NCI-H2196 treated with DMSO at 0.1 percent for 48 hours (cell line): ENCODE data around the gene NOD2.

Experiments used
- DNase-seq: peaks from one replicate; lab custom pipeline; 2025; ENCODE audit not compliant: unreplicated experiment; lab: John Stamatoyannopoulos, UW

NOD2 gene

DNA sequence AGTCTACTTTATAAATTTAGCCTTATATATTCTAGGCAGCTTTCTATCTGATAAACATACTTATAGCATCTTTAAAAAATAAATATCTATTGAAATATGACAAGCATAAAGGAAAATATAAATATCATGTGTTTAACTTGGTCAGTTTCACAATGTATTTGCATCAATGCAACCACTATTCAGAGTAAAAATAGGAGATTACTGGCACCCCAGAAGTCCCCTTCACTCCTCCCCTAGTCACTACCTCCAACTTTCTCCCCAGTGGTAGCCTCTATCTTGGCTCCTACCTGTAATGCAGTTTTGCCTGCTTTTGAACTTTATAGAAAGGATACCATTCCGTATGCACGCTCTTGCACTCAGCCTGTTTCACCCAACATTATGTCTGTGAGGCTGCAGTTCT is 3.2 kb upstream of the NOD2 start:
- DNase-seq, result no peak

DNA sequence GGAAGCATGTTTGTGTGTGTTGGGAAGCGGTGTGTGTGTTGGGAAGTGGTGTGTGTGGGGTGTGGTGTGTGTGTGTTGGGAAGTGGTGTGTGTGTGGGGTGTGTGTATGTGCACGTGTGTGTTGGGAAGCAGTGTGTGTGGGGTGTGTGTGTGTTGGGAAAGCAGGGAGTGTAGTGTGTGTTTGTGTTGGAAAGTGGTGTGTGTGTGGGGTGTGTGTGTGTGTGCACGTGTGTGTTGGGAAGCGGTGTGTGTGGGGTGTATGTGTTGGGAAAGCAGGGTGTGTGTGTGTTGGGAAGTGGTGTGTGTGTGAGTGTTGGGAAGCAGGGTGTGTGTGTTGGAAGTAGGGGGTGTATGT is 785 bp upstream of the NOD2 start:
- no peak for DNase-seq

DNA sequence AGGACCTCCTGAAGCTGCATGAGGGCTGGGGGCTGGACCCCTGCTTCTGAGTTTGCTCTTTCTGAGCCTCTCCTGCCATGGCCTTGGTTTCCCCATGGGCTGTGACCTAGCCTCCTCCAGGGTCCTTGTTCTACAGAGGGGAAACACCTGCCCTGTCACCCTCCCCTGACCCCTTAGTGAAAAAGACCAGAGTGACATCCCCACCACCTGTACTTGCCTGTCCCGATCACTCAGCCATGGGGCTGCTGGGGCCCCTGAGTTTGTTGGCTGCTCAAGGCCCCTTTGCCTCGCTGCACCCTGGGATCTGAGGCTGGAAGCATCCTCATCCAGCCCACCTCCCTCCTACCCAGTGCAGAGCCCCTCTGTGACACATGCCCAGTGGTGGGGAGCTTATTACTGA is 800 bp downstream of the NOD2 start:
- no peak for DNase-seq

DNA sequence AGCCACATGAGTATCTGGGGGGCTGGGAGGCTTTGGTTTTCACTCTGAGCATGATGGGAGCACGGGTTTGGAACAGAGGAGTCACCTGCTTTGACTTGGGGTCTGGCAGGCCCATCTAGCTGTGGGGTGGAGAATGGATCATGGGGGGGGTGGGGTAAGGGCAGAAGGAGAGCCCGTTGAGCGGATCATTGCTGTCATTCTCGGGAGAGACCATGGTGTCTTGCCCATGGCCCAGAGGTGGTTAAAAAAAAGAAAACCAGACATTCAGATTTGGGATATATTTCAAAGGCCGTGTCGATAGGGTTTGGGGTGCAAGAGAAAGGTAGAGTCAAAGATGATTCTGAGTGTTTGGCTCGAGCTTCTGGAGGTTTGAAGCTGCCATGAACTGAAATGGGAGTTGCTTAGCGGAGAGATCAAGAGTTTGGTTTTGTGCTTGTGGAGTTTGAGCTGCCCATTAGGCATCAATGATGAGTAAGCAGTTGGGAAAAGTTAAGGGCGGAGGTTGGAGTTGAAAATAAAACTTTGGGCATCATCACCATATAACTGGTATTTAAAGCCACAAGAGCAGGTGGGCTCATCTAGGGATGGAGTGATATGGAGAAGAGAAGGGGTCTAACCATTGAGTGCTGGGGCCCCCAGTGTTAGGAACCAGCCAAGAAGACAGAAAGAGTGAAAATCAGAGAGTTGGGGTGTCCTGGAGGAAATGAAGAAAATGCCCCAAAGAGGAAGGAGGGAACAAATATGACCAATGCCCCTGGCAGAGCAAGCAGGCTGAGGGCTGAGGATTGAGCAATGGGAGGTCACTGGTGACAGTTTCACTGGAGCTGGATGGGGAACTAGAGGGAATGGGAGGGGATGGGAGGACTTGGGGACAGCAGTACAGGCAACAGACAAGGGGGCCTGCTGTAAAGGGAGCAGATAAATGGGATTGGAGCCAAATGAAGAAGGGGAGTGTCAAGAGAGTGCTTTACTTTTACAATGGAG is 1.9 kb downstream of the NOD2 start:
- no peak for DNase-seq

DNA sequence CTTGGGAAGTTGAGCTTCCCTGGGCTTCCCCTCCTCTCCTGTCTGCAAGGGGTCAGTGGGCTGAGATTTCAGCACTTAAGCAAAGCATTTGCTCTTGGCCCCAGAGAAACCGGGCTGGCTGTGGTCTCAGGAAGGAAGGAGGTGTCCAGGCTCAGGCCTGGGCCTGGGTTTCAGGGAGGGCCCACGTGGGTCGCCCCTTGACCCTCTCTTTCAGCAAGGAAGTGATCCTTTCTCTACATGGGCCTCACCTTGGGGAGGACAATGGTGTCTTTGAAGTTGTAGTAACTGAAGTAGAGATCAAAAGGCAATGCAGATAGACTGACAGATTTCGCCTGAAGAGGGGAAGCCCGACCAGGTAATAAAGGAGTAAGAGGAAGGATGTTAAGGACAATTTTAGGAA is 2.7 kb downstream of the NOD2 start:
- DNase-seq, result no peak

DNA sequence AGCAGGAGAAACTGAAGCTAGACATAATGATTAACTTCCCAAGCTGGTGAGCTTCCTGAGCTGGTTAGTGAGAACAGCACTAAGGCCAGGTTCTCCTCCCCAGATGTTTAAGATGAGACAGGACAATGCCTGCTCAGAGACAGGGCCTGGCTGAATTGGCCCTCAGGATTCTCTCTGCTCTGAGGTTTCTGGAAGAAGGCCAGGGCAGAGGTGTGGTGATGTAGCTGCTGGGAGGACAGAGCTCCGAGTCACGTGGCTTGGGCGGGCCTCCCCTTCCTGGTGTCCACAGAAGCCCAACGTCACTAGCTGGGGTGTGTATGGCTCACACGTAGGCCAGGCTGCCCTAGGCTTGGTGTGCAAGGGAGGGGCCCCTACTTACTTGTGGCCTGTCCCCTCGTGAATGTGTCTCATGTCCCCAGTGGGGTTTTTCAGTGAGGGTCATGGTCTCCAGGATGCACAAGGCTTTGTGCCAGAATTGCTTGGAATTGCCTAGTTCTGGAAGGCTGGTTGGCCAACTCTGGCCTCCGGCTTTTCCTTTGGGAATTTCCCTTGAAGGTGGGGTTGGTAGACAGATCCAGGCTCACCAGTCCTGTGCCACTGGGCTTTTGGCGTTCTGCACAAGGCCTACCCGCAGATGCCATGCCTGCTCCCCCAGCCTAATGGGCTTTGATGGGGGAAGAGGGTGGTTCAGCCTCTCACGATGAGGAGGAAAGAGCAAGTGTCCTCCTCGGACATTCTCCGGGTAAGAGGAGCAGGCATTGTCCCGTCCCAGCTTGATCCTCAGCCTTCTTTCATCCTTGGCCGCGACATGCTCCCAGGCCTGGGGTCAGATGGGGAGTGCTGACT is 3.4 kb downstream of the NOD2 start:
- DNase-seq, result no peak

DNA sequence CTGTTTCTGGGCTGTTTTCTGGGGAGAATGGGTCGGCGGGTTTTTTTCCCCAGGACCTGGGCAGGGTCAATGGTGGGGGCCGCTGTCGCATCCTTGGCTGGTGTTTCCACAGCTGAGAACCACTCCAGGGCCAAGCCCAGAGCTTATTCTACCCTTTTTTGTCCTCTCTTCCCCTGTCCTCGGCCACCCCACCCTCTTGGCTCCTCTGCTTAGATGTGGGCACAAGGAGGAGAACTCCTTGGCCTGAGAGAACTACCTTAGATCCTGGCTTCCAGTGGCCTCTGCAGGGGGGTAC is 4.0 kb downstream of the NOD2 start:
- DNase-seq, result no peak

DNA sequence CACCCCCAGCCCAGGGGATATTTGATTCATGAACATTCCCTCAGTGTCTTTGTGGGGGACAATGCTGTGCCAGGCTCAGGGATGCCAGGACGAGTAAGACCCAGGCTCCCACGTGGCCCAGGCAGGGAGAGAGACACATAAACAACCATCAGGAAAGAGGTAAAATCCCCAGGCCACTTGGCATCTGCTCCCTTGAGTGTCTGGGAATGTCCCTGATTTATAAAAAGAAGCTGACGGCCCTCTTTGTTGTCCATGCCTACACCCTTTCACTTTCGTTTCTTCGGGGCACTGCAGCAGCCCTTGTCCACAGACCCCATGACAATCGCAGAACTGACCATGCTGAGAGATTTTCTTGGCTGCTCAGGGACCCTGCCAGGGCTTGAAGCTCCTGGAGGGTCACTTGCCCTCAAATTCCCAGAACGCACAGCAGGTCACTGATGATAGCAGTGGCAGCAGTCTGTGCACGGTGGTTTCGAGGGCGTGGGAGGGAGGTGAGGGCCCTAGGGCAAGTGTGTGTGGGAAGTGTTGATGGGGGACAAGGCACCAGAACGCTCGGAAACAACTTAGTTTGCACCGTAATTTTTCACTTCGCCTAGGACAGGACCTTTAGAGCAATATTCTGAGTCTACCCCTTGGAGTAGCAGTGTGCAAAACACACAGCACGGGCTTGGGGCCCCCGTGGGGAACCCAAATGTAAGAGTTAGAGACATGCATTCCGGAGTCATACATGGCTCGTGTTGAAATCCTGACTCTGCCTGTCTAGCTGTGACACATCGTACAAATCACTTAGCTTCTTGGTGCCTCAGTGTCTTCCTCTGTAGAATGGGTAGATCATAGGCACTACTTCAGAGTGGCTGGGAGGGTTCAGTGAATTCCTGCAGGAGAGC is 4.7 kb downstream of the NOD2 start:
- DNase-seq, result no peak

DNA sequence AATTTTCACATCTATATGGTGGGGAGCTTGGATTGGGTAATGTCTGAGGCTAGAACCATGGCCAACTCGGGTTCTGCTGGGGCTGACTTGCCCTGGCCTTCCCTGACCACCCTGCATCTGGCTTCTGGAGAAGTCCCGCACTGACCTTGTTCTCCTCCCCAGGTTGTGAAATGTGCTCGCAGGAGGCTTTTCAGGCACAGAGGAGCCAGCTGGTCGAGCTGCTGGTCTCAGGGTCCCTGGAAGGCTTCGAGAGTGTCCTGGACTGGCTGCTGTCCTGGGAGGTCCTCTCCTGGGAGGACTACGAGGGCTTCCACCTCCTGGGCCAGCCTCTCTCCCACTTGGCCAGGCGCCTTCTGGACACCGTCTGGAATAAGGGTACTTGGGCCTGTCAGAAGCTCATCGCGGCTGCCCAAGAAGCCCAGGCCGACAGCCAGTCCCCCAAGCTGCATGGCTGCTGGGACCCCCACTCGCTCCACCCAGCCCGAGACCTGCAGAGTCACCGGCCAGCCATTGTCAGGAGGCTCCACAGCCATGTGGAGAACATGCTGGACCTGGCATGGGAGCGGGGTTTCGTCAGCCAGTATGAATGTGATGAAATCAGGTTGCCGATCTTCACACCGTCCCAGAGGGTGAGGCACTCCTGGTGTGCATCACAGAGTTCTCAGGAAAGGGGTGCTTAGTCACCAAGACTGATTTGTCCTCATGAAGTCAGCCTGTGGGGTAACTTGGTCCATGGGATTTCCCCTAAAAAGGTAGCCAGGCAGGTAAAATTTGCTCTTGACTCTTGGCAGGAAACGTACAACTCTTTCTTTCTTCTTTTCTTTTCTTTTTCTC is 6.1 kb downstream of the NOD2 start:
- DNase-seq, result no peak

DNA sequence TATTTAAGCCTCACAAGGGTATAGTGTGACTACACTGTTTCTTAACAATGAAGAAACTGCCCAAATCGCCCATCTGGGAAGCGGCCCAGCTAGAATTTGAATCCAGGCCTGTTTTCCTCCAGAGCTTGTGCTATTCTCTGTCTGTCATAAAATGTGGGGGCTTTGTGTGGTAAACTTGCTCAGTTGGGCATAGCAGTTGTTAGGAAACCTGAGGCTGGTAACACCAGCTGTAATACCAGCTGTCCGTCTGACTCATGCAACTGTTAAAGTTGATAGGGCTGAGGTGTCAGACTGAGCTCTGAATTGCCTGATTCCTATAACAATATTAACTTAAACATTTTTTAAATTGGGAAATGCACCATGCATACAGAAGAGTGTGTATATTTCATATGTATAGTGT is 9.3 kb downstream of the NOD2 start:
- DNase-seq, result no peak

DNA sequence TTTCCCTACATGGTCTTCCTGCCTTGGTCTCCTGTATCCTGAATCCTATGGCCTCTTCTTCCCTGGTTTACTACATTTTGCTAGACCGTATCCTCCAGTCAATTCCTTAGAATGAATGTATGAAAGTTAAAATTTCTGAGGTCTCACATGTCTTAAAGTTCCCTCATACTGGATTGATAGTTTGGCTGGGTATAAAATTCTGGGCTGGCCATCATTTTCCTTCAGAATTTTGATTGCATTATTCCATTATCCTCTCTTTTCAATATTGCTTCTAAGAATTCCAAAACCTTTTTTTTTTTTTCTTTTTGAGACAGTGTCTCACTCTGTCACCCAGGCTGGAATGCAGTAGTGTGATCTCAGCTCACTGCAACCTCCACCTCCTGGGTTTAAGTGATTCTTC is 10.8 kb downstream of the NOD2 start:
- DNase-seq, result no peak

DNA sequence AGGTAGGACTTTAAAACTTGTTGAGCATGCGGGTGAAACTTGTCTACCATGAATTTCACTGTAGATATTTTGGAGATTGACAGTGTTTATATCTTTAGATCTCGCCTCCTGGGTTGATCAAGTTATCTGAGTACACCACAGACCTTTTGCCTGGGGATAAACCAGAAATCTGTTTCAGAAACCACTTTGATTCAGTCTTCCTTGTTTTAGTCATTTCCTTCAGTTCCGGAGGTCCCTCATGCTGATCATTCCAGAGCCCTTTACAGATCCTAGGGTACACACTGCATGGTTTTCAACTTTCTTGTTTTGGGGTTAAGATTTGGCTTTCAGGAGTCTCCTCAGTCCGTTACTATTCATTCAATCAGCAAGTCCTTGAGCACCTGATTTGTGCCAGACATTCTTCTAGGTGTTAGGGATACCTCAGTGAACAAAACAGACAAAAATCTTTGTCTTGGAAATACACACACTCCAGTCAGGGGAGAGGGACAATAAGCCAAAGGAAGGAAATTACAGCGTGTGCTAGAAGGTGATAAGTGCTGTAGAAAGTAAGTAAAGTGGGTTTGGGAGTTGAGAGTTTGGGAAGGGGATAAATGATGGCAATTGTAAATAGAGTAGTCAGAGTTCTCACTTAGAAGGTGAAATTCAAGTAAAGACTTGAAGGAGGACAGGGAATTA is 12.2 kb downstream of the NOD2 start:
- no peak for DNase-seq

DNA sequence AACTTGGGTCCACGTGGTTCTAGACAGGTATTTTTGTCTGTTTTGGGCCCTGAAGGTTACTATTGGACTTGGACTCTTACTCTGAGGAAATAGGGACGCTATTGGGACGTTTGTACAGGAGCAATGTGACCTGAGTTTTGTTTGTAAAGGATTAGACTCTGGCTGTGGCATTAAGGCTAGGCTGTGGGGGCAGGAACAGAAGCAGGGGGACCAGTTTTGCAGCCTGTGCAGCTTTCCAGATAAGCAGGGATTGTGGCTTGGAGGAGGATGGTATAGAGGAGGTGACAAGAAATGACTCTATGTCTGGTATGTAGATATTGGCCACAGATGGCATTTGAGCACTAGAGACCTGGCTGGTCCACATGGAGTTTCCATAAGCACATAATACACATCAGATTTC is 12.8 kb downstream of the NOD2 start:
- DNase-seq, result no peak

DNA sequence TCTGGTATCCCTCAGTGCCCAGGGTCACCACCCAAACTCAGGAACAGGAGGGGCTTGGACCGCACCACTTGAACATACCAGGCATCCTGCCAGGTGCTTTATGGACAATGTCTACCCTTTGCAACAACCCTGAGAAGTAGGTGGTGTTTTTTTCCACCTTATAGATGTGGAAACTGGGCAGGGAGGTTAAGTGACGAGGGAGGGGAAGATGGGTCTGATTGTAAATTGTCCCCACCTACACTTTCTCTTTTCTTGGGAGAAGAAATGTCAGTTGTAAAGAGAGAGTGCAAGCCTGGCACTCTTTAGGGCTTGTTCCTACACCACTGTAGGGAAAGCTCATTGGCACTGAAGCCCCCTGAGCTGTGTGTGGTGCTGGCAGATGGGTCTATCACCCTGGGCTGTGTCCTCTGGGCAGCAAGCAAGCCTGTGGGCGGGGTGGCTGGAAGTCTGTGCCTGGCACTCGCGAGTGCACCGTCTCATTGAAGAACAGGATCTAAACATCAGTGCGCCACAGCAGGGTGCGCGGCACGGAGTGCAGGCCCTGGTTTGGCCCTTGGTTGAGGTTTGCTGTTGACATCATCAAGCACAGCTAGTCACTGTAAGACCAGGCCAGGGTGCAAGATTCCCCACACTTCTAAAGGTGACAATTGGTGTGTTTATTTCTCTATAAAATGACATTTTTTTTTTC is 15.1 kb downstream of the NOD2 start:
- DNase-seq, result no peak

DNA sequence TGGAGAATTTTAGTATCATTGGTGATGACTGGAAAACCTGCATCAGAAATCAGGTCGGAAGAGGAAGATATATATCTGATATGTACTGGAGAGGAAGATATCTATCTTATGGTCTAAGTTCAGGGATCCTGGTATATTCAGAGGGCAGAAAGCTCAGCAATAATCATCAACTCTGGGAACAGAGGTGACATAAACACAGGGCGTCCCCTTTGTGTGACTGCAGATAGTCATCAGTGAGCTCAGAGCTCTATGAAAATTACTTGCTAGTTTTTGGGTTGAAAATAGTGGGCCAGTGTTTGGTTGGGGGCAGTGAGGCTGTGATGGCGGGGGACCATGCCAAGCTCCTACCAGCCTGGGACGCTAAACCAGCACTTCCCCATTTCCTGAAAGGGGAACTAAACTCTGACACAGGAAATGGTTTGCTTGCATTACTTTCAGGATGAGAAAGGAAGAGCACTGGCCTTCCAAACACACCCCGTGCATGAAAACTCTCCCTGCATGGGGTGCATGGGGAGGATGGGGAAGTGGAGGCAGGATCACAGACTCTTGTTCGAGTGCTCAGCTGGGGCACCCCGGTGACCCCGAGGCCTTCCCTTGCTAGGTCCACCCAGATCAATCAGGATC is 15.8 kb downstream of the NOD2 start:
- no peak for DNase-seq

DNA sequence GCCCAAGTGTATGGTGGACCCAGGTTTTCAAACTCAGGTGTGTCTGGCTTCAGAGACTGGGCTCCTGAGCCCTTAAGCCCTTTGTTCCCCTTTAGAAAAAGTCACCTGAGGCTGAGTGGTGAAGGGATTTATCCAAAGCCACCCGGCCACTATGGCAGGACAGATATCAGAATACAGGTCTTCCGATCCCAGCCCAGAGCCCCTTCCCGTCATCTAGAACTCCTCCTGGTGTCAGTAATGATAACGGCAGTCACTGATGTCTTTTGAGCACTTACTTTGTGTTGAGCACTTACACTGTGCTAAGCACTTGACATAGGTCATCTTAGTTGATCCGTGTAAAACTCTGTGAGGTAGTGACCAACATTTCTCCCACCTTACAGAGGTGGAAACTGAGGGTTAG is 16.6 kb downstream of the NOD2 start:
- DNase-seq, result no peak

DNA sequence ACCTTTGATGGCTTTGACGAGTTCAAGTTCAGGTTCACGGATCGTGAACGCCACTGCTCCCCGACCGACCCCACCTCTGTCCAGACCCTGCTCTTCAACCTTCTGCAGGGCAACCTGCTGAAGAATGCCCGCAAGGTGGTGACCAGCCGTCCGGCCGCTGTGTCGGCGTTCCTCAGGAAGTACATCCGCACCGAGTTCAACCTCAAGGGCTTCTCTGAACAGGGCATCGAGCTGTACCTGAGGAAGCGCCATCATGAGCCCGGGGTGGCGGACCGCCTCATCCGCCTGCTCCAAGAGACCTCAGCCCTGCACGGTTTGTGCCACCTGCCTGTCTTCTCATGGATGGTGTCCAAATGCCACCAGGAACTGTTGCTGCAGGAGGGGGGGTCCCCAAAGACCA is 17.6 kb downstream of the NOD2 start:
- no peak for DNase-seq

DNA sequence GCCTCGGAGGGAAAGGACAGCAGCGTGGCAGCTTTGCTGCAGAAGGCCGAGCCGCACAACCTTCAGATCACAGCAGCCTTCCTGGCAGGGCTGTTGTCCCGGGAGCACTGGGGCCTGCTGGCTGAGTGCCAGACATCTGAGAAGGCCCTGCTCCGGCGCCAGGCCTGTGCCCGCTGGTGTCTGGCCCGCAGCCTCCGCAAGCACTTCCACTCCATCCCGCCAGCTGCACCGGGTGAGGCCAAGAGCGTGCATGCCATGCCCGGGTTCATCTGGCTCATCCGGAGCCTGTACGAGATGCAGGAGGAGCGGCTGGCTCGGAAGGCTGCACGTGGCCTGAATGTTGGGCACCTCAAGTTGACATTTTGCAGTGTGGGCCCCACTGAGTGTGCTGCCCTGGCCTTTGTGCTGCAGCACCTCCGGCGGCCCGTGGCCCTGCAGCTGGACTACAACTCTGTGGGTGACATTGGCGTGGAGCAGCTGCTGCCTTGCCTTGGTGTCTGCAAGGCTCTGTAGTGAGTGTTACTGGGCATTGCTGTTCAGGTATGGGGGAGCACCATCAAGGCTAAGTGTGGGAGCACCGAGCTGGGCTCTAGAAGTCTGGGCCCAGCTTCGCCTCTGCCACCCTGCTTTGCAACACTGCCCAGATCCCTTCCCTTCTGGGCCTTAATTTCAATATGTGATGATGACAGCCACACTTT is 18.6 kb downstream of the NOD2 start:
- no peak for DNase-seq

DNA sequence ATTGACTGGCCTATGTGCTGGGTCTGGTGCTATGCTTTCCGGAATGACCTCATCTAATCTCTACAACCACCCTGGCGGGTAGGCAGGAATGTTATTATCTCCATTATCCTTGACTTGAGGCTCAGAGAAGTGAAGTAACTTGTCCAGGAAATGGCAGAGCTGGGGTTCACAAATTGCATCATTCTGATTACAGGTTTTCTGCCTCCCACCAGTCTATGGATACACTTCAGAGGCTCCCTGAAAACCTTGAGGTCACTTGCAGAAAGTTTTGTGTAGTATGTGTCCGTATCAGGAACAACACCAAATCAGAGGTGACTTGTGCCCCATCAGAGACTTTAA is 19.1 kb downstream of the NOD2 start:
- no peak for DNase-seq
